PC-9 (cell line): Measurements from ENCODE around the gene ZNF652. TPM values are rescaled to one million over a fixed set of nuclear protein-coding genes. Genes with fewer than 3 reads are reported as not detected.

ENCODE experiments used
- BruUV-seq: library from RNA; stranded (reverse); fragments of 400-500 nt; replicated peaks from 2 replicates; lab custom pipeline; 2021; lab: Mats Ljungman, UMichigan
- CTCF ChIA-PET: fragments of 300-600 bp; sonication (Branson Sonifier 250); formaldehyde crosslinking; loops from one replicate; lab custom pipeline; 2022; ENCODE audit warnings: antibody characterized with exemption; lab: Charles Lee
- POLR2A ChIA-PET: fragments of 300-600 bp; sonication (Branson Sonifier 250); formaldehyde crosslinking; loops from one replicate; lab custom pipeline; 2022; ENCODE audit warnings: antibody characterized with exemption; ENCODE audit not compliant: unreplicated experiment; lab: Charles Lee
- DNase-seq, 2 experiments: peaks; one replicate each; pipeline versions ENCODE4 v3.0.0 to v3.0.0-alpha.2; 2015 to 2022; ENCODE audit warnings: mixed read lengths in 1 of 2
- H2AFZ ChIP-seq: fragments of 200-600 bp; sonication (generic); 2 replicates; pipeline ENCODE4 v1.8.1; 2017; ENCODE audit warnings: antibody characterized with exemption
- H3F3A ChIP-seq: fragments of 200-600 bp; sonication (generic); 2 replicates; pipeline ENCODE4 v1.8.1; 2017; ENCODE audit warnings: antibody characterized with exemption, mild to moderate bottlenecking, low read depth; ENCODE audit not compliant: insufficient read depth
- H3K27ac ChIP-seq: fragments of 200-600 bp; sonication (generic); 2 replicates; pipeline ENCODE4 v1.6.1; 2016; ENCODE audit warnings: mixed run types
- H3K27me3 ChIP-seq: fragments of 200-600 bp; sonication (generic); 2 replicates; pipeline ENCODE4 v1.6.1; 2016; ENCODE audit warnings: low read depth, mixed run types; ENCODE audit not compliant: insufficient read depth
- H3K36me3 ChIP-seq: fragments of 200-600 bp; sonication (generic); 2 replicates; pipeline ENCODE4 v1.6.1; 2016; ENCODE audit warnings: low read depth, mixed run types
- H3K4me1 ChIP-seq: fragments of 200-600 bp; sonication (generic); replicated peaks from 2 replicates; pipeline ENCODE4 v1.6.1; 2016; ENCODE audit warnings: mixed run types; ENCODE audit not compliant: insufficient read depth
- H3K4me2 ChIP-seq: fragments of 200-600 bp; sonication (generic); 2 replicates; pipeline ENCODE4 v1.6.1; 2017; ENCODE audit warnings: mixed run types
- H3K4me3 ChIP-seq: fragments of 200-600 bp; sonication (generic); 2 replicates; pipeline ENCODE4 v1.6.1; 2016; ENCODE audit warnings: mixed run types
- H3K79me2 ChIP-seq: fragments of 200-600 bp; sonication (generic); 2 replicates; pipeline ENCODE4 v1.6.1; 2017; ENCODE audit warnings: low read depth, mixed run types
- H3K9me2 ChIP-seq: fragments of 200-600 bp; sonication (generic); 2 replicates; pipeline ENCODE4 v1.8.1; 2017; ENCODE audit warnings: mild to moderate bottlenecking; ENCODE audit not compliant: insufficient read depth
- H3K9me3 ChIP-seq: fragments of 200-600 bp; sonication (generic); 2 replicates; pipeline ENCODE4 v1.8.1; 2016; ENCODE audit warnings: low read depth; ENCODE audit not compliant: insufficient read depth
- H4K20me1 ChIP-seq: fragments of 200-600 bp; sonication (generic); 2 replicates; pipeline ENCODE4 v1.8.1; 2017; ENCODE audit not compliant: insufficient read depth
- CTCF ChIP-seq: fragments of 200-600 bp; sonication (generic); conservative IDR thresholded peaks from 2 replicates; pipeline ENCODE4 v1.6.1; 2017; ENCODE audit warnings: mixed run types, antibody characterized with exemption, mild to moderate bottlenecking, moderate library complexity
- EZH2 ChIP-seq: fragments of 200-600 bp; sonication (generic); IDR thresholded peaks from 2 replicates; pipeline ENCODE4 v1.8.0; 2017; ENCODE audit warnings: antibody characterized with exemption, low read depth
- intact Hi-C: fragments of 100-400 bp; cut with micrococcal nuclease; formaldehyde crosslinking; loops from one replicate; pipeline ENCODE4 v1.10.0; 2022; ENCODE audit not compliant: unreplicated experiment
- total RNA-seq: library from RNA; stranded (reverse); gene quantifications from 2 replicates; pipeline ENCODE4 v1.2.3, GENCODE V29; 2021

ZNF652 gene
- total RNA-seq, 1 experiment from 2014 or later, result 49.8 TPM

- Histone ChIP-seq H3K9me2 (no peaks in the 10 kb centered on the region), H3K27ac (no peak overlapping the region), H3K79me2 (no peaks in the 10 kb centered on the region), H3K9me3 (no peaks in the 10 kb centered on the region), H3K36me3 (peaks cover 12% of the 10 kb centered on the region), H2AFZ (no peak overlapping the region), H3K27me3 (no peaks in the 10 kb centered on the region), H3F3A (peaks cover 13% of the 10 kb centered on the region; the same call in 1 of the 2 replicates), H3K4me1 (no peaks in the 10 kb centered on the region), H4K20me1 (peaks cover 5% of the 10 kb centered on the region), H3K4me3 (no peak overlapping the region), H3K4me2 (no peak overlapping the region)
- CTCF ChIA-PET, result no interaction called here
- intact Hi-C loops, result no loop called here
- POLR2A ChIA-PET, result no interaction called here
- no peak for DNase-seq
- no TSS peak for BruUV-seq
- TF ChIP-seq CTCF, result no peak
- TF ChIP-seq EZH2, result no peak
These were observed 40.0 kb upstream of the ZNF652 start for GRCh38 chr17:49401971-49402611.

- no peak for DNase-seq
- H3F3A ChIP-seq, result peaks cover 13% of the 10 kb centered on the region; the same call in 1 of the 2 replicates
- no TSS peak for BruUV-seq
- no peak overlapping the region for H3K27ac ChIP-seq
- no peaks in the 10 kb centered on the region for H3K79me2 ChIP-seq
- H3K36me3 ChIP-seq, result no peaks in the 10 kb centered on the region
- ChIA-PET CTCF (no interaction called here), POLR2A (no interaction called here)
- no peaks in the 10 kb centered on the region for H3K9me2 ChIP-seq
- no peak overlapping the region for H2AFZ ChIP-seq
- no peak overlapping the region for H3K4me2 ChIP-seq
- H3K27me3 ChIP-seq, result no peaks in the 10 kb centered on the region
- intact Hi-C loops, result loop anchor here (5.0 kb wide), 1 partner anchor 173 kb away; no protein-coding TSS in a partner anchor
- H3K4me3 ChIP-seq, result no peak overlapping the region
- H3K9me3 ChIP-seq, result no peaks in the 10 kb centered on the region
- H4K20me1 ChIP-seq, result no peaks in the 10 kb centered on the region
- TF ChIP-seq EZH2, result no peak
- no peak for TF ChIP-seq CTCF
- H3K4me1 ChIP-seq, result no peaks in the 10 kb centered on the region
These were observed 37.9 kb upstream of the ZNF652 start for GRCh38 chr17:49399995-49400394.

- intact Hi-C loops, result loop anchor here (5.0 kb wide), 1 partner anchor 170 kb away; no protein-coding TSS in a partner anchor
- no peaks in the 10 kb centered on the region for H3K27me3 ChIP-seq
- H3K9me2 ChIP-seq, result no peaks in the 10 kb centered on the region
- no peaks in the 10 kb centered on the region for H3K79me2 ChIP-seq
- H3K4me2 ChIP-seq, result no peak overlapping the region
- no peak for DNase-seq
- no peak overlapping the region for H3K27ac ChIP-seq
- no peaks in the 10 kb centered on the region for H3K36me3 ChIP-seq
- no peak for TF ChIP-seq EZH2
- TF ChIP-seq CTCF, result no peak
- BruUV-seq, result no TSS peak
- H2AFZ ChIP-seq, result no peak overlapping the region
- H3F3A ChIP-seq, result peaks cover 11% of the 10 kb centered on the region; the same call in 1 of the 2 replicates
- no peak overlapping the region for H3K4me3 ChIP-seq
- H3K9me3 ChIP-seq, result no peaks in the 10 kb centered on the region
- no peaks in the 10 kb centered on the region for H4K20me1 ChIP-seq
- ChIA-PET CTCF (interaction anchor here (0.5 to 0.6 kb wide), 2 partner anchors 28 to 218 kb away, joined by 4 read pairs; no protein-coding TSS in a partner anchor), POLR2A (no interaction called here)
- peaks cover 4% of the 10 kb centered on the region for H3K4me1 ChIP-seq
These were observed 35.5 kb upstream of the ZNF652 start for GRCh38 chr17:49397586-49397985.
